ENCODE measurements around the gene PRKCH. TPM values are rescaled to one million over a fixed set of nuclear protein-coding genes. Genes with fewer than 3 reads are reported as not detected.

The PRKCH gene
- total and polyA plus RNA-seq, 9 donors: 10.2 to 15.5 (median 12.3) TPM

DNA sequence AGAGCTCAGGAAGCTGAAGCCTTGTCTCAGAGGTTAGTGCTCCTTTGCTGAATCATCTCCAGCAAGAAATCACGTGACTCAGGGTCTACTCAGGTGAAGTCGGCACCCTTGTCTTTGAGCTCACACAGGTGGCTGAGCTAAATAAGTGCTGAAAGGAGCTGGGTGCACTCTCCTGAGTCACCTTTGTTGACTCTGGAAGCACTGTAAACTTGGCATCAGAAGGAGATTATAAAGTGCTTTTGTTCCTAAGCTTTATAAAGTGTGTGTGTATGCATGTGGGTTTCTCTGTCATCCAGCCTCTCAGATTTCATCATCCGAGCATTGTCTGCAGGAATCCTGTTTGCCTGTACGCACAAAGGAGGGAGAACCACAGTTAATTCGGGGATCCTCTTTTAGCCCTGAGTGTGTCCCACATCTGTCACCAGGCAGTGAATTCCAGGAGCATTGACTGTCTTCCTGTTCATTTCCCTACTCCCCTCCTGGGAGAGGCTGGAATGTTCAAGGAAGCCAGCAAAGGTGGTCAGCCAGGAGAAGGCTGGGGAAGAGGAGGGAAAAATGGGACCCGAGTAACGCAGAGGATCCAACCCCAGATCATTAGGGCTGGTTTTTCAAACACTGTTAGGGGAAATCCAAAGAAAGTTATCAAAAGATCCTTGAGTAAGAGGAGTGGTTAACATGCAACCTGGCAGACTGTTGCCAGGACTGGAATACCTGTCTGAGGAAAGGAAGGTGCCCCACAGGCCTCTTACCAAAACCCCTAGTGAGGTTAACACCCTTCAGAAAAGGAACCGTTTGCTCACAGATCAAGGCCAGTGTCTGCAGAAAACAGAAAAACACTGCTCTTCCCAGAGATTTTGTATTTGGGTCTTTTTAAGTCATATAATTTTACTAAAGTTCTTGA is 216.4 kb downstream of the PRKCH start:
- Histone ChIP-seq H3K4me3 (ENCODE audit: low read length) (no peak overlapping the region), H3K36me3 (ENCODE audit: control insufficient read depth, insufficient read depth, low read length) (no peaks in the 10 kb centered on the region), H3K27me3 (ENCODE audit: control insufficient read depth, insufficient read depth, low read length) (no peaks in the 10 kb centered on the region), H3K27ac (ENCODE audit: low read length) (peak overlapping the region; percentile 60), H3K4me1 (ENCODE audit: control insufficient read depth, insufficient read depth, low read length) (peaks cover 15% of the 10 kb centered on the region), H3K9me3 (replicated peaks; ENCODE audit: control insufficient read depth, low read depth, low read length) (no peaks in the 10 kb centered on the region)
- WGBS (ENCODE audit: insufficient coverage): 33% methylated on average over 4 of the region's 8 CpGs
- DNase-seq: peak; percentile 53

DNA sequence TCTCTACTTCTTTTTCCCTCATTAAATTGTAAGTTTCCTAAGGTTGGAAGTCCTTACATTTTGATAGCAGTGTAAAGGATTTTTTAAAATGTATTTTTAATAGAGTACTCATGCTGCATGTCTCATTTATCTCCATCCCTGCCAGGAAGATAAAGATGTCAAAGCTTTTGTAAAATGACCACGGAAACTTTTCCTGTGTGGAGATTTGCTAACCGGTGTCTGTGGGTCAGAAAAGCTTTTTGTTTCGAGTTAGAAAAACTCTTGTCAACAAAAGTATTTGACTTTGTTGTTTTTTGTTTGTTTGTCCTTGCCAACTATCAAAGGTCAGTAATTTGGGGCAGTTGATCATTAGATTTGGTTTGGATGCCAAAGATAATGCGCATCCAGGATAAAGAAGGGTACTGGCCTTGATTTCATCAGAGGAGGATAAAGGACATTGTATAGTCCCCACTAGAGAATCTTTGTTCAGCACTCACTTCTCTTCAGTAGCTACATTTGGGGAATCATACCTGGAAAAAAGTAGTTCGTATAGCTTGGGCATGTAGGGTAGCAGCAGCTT is 217.2 kb downstream of the PRKCH start:
- Histone ChIP-seq H3K4me1 (ENCODE audit: control insufficient read depth, insufficient read depth, low read length) (peaks cover 21% of the 10 kb centered on the region), H3K4me3 (ENCODE audit: low read length) (no peak overlapping the region), H3K27ac (ENCODE audit: low read length) (no peak overlapping the region), H3K9me3 (replicated peaks; ENCODE audit: control insufficient read depth, low read depth, low read length) (no peaks in the 10 kb centered on the region), H3K27me3 (ENCODE audit: control insufficient read depth, insufficient read depth, low read length) (no peaks in the 10 kb centered on the region), H3K36me3 (ENCODE audit: control insufficient read depth, insufficient read depth, low read length) (no peaks in the 10 kb centered on the region)
- 85% methylated on average over 5 of the region's 5 CpGs for WGBS (ENCODE audit: insufficient coverage)
- no peak for DNase-seq

- WGBS (ENCODE audit: insufficient coverage): no CpG with 5 or more reads among the region's 5 CpGs
- Histone ChIP-seq H3K36me3 (ENCODE audit: control insufficient read depth, insufficient read depth, low read length) (no peaks in the 10 kb centered on the region), H3K9me3 (replicated peaks; ENCODE audit: control insufficient read depth, low read depth, low read length) (no peaks in the 10 kb centered on the region), H3K4me3 (ENCODE audit: low read length) (no peak overlapping the region), H3K4me1 (ENCODE audit: control insufficient read depth, insufficient read depth, low read length) (peaks cover 31% of the 10 kb centered on the region), H3K27me3 (ENCODE audit: control insufficient read depth, insufficient read depth, low read length) (no peaks in the 10 kb centered on the region), H3K27ac (ENCODE audit: low read length) (no peak overlapping the region)
- DNase-seq: no peak
These were observed 218.3 kb downstream of the PRKCH start for GRCh38 chr14:61539631-61540030.

GRCh38 chr14:61540931-61541330 is 219.6 kb downstream of the PRKCH start:
- Histone ChIP-seq H3K36me3 (ENCODE audit: control insufficient read depth, insufficient read depth, low read length) (no peaks in the 10 kb centered on the region), H3K27me3 (ENCODE audit: control insufficient read depth, insufficient read depth, low read length) (no peaks in the 10 kb centered on the region), H3K27ac (ENCODE audit: low read length) (no peak overlapping the region), H3K4me1 (ENCODE audit: control insufficient read depth, insufficient read depth, low read length) (peaks cover 42% of the 10 kb centered on the region), H3K9me3 (replicated peaks; ENCODE audit: control insufficient read depth, low read depth, low read length) (no peaks in the 10 kb centered on the region), H3K4me3 (ENCODE audit: low read length) (no peak overlapping the region)
- 95% methylated on average over 7 of the region's 7 CpGs for WGBS (ENCODE audit: insufficient coverage)
- no peak for DNase-seq

GRCh38 chr14:61542848-61543790 is 221.7 kb downstream of the PRKCH start:
- no CpG with 5 or more reads among the region's 8 CpGs for WGBS (ENCODE audit: insufficient coverage)
- Histone ChIP-seq H3K9me3 (replicated peaks; ENCODE audit: control insufficient read depth, low read depth, low read length) (no peaks in the 10 kb centered on the region), H3K27me3 (ENCODE audit: control insufficient read depth, insufficient read depth, low read length) (no peaks in the 10 kb centered on the region), H3K4me3 (ENCODE audit: low read length) (no peak overlapping the region), H3K27ac (ENCODE audit: low read length) (peak overlapping the region; percentile 83), H3K4me1 (ENCODE audit: control insufficient read depth, insufficient read depth, low read length) (peaks cover 48% of the 10 kb centered on the region), H3K36me3 (ENCODE audit: control insufficient read depth, insufficient read depth, low read length) (peaks cover 4% of the 10 kb centered on the region)
- DNase-seq: peak; percentile 92

DNA sequence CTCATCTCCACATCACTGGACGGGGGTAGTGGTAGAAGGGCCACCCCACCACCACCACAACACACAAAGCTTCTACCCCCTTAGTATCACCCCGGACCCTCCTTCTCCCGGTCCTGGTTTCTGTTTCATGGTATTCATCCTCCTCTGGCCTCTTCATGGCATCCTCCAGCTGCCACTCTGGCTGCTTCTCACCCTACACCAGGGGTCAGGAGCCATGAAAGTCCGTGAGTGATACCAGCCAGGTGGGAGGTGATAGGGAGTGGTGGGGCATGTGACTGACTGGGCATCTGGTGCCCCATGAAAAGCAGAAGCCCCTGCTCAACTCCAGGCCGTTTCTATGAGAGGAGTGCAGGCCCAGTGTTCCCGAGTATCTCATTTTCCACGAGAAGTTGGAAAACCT is 222.6 kb downstream of the PRKCH start:
- Histone ChIP-seq H3K9me3 (replicated peaks; ENCODE audit: control insufficient read depth, low read depth, low read length) (no peaks in the 10 kb centered on the region), H3K36me3 (ENCODE audit: control insufficient read depth, insufficient read depth, low read length) (peaks cover 6% of the 10 kb centered on the region), H3K27me3 (ENCODE audit: control insufficient read depth, insufficient read depth, low read length) (no peaks in the 10 kb centered on the region), H3K4me1 (ENCODE audit: control insufficient read depth, insufficient read depth, low read length) (peaks cover 51% of the 10 kb centered on the region), H3K4me3 (ENCODE audit: low read length) (no peak overlapping the region), H3K27ac (ENCODE audit: low read length) (peak overlapping the region; percentile 83)
- WGBS (ENCODE audit: insufficient coverage): 100% methylated on average over 2 of the region's 7 CpGs
- DNase-seq: no peak

GRCh38 chr14:61544448-61545330 is 223.3 kb downstream of the PRKCH start:
- H3K9me3 ChIP-seq (replicated peaks; ENCODE audit: control insufficient read depth, low read depth, low read length): no peaks in the 10 kb centered on the region
- H3K27me3 ChIP-seq (ENCODE audit: control insufficient read depth, insufficient read depth, low read length): no peaks in the 10 kb centered on the region
- H3K27ac ChIP-seq (ENCODE audit: low read length): peak overlapping the region; percentile 3
- peaks cover 54% of the 10 kb centered on the region for H3K4me1 ChIP-seq (ENCODE audit: control insufficient read depth, insufficient read depth, low read length)
- no peak overlapping the region for H3K4me3 ChIP-seq (ENCODE audit: low read length)
- 78% methylated on average over 9 of the region's 14 CpGs for WGBS (ENCODE audit: insufficient coverage)
- no peak for DNase-seq
- peaks cover 6% of the 10 kb centered on the region for H3K36me3 ChIP-seq (ENCODE audit: control insufficient read depth, insufficient read depth, low read length)

GRCh38 chr14:61545726-61546455 is 224.5 kb downstream of the PRKCH start:
- no peaks in the 10 kb centered on the region for H3K9me3 ChIP-seq (replicated peaks; ENCODE audit: control insufficient read depth, low read depth, low read length)
- no peak overlapping the region for H3K4me3 ChIP-seq (ENCODE audit: low read length)
- H3K27ac ChIP-seq (ENCODE audit: low read length): peak overlapping the region; percentile 5
- H3K36me3 ChIP-seq (ENCODE audit: control insufficient read depth, insufficient read depth, low read length): peaks cover 6% of the 10 kb centered on the region
- H3K27me3 ChIP-seq (ENCODE audit: control insufficient read depth, insufficient read depth, low read length): no peaks in the 10 kb centered on the region
- 88% methylated on average over 6 of the region's 7 CpGs for WGBS (ENCODE audit: insufficient coverage)
- DNase-seq: no peak
- H3K4me1 ChIP-seq (ENCODE audit: control insufficient read depth, insufficient read depth, low read length): peaks cover 54% of the 10 kb centered on the region

Measured in muscle of leg (tissue), 11 donors.